Prostate gland (tissue), 2 donors: ENCODE data around the gene PRAMEF11. TPM values are rescaled to one million over a fixed set of nuclear protein-coding genes. Genes with fewer than 3 reads are reported as not detected.
"Not testable (repeated sequence)": the region's sequence is repeated elsewhere in the genome, so short reads cannot be mapped to it uniquely, and the experiment has no call there.

Experiments used
- DNase-seq: peaks from one replicate; pipeline ENCODE4 v3.0.0-alpha.2; 2019; ENCODE audit warnings: low spot score
- H3K27ac ChIP-seq, 2 donors: fragments of 200-600 bp; sonication (generic); 2 replicates each; pipeline ENCODE4 v1.5.1; 2017 to 2019
- H3K27me3 ChIP-seq: fragments of 200-600 bp; sonication (generic); replicated peaks from 2 replicates; pipeline ENCODE4 v1.5.1; 2019; ENCODE audit not compliant: insufficient read depth
- H3K36me3 ChIP-seq, 2 donors: fragments of 200-600 bp; sonication (generic); 1 replicate in 1 of 2; 2 replicates in 1 of 2; pipeline versions ENCODE4 v1.5.1 to v1.8.1; 2017 to 2019
- H3K4me1 ChIP-seq: fragments of 200-600 bp; sonication (generic); replicated peaks from 2 replicates; pipeline ENCODE4 v1.5.1; 2019
- H3K4me3 ChIP-seq, 2 donors: fragments of 200-600 bp; sonication (generic); 2 replicates each; pipeline ENCODE4 v1.5.1; 2017 to 2019
- H3K9me3 ChIP-seq: fragments of 200-600 bp; sonication (generic); 2 replicates; pipeline ENCODE4 v1.5.1; 2017
- POLR2A ChIP-seq: fragments of 450-650 bp; IDR thresholded peaks from one replicate; pipeline ENCODE4 v1.6.1; 2016; ENCODE audit warnings: antibody characterized with exemption, mild to moderate bottlenecking
- POLR2AphosphoS5 ChIP-seq: sonication (generic); formaldehyde crosslinking; IDR thresholded peaks from one replicate; pipeline ENCODE4 v1.6.1; 2017; ENCODE audit warnings: antibody characterized with exemption
- WGBS: methylation state at CpG from one replicate; pipeline ENCODE4 v1.1.5; 2018; 5-methylcytosine and 5-hydroxymethylcytosine counted together
- intact Hi-C: fragments of 100-400 bp; cut with DNase I; formaldehyde crosslinking; loops from one replicate; pipeline ENCODE4 v1.14.2; 2022
- total RNA-seq, 2 donors: library from RNA; depleted of rRNA; stranded (reverse); fragments of >200 nt; gene quantifications; one replicate each; pipeline ENCODE4 v1.1.0, GENCODE V29; 2016
- TF ChIP-seq, protein P1 (sequence below), 4 experiments: fragments of 200-600 bp in 2 of 4; fragments of 450-650 bp in 2 of 4; sonication (generic) in 2 of 4; IDR thresholded peaks; 1 replicate in 3 of 4; 2 replicates in 1 of 4; pipeline ENCODE4 v1.5.1; 2016 to 2019; ENCODE audit warnings: antibody characterized with exemption in 4 of 4, mild to moderate bottlenecking in 2 of 4, moderate library complexity in 2 of 4

The PRAMEF11 gene
- total RNA-seq, 2 donors from 2014 or later = not detected

DNA sequence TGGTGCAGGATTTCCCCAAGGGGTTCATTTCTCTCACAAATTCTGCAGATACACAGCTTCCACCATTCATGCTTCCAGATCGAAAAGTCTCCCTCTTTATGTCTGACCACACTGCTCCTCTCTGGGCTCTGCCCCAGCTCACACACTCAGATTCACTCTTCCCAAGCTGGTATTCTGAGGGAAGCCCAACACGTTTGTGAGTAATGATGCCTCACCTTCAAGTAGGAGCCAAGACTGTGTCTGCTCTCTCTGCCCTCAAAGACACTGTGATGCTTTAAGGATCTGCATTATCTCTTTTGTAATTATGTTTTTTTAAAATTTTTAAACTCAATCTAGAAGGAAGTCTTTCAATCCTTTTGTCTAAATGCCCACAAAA lies 19.8 kb downstream of the PRAMEF11 start:
- no peak for DNase-seq
- no peaks in the 10 kb centered on the region for H3K4me1 ChIP-seq
- no peaks in the 10 kb centered on the region for H3K36me3 ChIP-seq
- WGBS = 50% methylated on average over 2 of the region's 2 CpGs
- no peak for TF ChIP-seq POLR2AphosphoS5
- TF ChIP-seq, protein P1, sequence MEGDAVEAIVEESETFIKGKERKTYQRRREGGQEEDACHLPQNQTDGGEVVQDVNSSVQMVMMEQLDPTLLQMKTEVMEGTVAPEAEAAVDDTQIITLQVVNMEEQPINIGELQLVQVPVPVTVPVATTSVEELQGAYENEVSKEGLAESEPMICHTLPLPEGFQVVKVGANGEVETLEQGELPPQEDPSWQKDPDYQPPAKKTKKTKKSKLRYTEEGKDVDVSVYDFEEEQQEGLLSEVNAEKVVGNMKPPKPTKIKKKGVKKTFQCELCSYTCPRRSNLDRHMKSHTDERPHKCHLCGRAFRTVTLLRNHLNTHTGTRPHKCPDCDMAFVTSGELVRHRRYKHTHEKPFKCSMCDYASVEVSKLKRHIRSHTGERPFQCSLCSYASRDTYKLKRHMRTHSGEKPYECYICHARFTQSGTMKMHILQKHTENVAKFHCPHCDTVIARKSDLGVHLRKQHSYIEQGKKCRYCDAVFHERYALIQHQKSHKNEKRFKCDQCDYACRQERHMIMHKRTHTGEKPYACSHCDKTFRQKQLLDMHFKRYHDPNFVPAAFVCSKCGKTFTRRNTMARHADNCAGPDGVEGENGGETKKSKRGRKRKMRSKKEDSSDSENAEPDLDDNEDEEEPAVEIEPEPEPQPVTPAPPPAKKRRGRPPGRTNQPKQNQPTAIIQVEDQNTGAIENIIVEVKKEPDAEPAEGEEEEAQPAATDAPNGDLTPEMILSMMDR (IDR thresholded peaks at IDR 0.05) = no peak
- TF ChIP-seq POLR2A = no peak
- no peak overlapping the region for H3K4me3 ChIP-seq
- no peaks in the 10 kb centered on the region for H3K27me3 ChIP-seq
- H3K9me3 ChIP-seq = no peaks in the 10 kb centered on the region
- H3K27ac ChIP-seq = no peak overlapping the region
- intact Hi-C loops = no loop called here

DNA sequence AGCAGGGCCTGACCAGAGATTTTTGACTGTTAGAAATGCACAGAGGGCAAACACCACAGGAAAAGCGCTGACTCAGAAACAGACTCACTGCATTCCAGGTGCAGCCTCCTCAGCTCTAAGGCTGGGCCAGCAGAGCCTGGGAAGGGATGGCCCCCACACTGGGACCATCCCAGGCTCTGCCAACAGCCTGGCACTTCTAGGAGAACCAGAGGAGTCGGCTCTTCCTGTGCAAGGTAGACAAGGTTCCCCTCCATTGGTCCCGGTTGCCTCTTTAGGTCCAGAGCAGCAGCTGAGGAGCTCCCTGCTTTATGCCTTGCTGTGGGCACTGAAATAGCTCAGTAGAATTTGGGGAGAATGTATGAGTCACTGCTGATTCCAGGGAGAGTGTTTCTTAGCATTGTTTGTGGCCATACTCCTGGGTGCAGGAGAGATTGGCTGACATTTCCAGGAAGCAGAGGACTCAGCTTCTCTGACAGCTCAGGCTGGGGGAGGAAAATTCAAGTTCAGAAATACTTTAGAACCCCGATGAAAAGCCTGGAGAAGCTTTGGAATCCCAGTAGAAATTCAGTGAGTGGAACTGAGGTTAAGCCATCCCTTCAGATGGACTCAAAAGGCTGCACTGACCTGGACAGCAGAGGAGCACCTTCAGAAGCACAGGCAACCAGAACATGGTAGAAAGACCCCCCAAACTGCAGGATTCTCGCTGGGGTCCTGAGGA lies 20.4 kb downstream of the PRAMEF11 start:
- Histone ChIP-seq H3K4me1 (no peaks in the 10 kb centered on the region), H3K4me3 (no peak overlapping the region), H3K27ac (no peak overlapping the region), H3K36me3 (no peaks in the 10 kb centered on the region), H3K9me3 (no peaks in the 10 kb centered on the region), H3K27me3 (no peaks in the 10 kb centered on the region)
- TF ChIP-seq POLR2AphosphoS5 (no peak), POLR2A (no peak)
- TF ChIP-seq, protein P1 (IDR thresholded peaks at IDR 0.05) = no peak
- DNase-seq = no peak
- 68% methylated on average over 5 of the region's 5 CpGs for WGBS
- intact Hi-C loops = no loop called here

DNA sequence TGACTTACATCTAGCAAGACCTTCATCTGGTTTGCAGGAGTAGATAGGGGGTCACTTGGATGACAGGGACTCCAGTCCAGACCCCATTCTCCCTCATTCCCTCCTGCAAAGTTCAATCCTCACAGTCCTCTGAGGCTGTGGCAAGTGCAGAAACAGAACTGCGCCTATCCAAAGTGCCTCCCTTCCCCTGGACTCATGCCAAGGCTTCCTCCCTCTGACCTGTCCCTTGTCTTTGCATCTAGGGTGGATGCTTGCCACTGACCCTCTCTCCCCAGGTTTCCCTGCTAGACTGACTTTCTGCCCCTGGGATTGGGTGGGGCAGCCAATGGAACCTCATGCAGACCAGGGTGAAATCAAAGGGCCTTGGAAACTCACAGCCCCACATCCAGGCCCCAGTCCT lies 21.3 kb downstream of the PRAMEF11 start:
- Histone ChIP-seq H3K4me3 (no peak overlapping the region), H3K36me3 (no peaks in the 10 kb centered on the region), H3K4me1 (no peaks in the 10 kb centered on the region), H3K27me3 (no peaks in the 10 kb centered on the region), H3K9me3 (no peaks in the 10 kb centered on the region), H3K27ac (no peak overlapping the region)
- no peak for DNase-seq
- WGBS = 85% methylated on average over 1 of the region's 1 CpG
- intact Hi-C loops = no loop called here
- TF ChIP-seq POLR2A (no peak), POLR2AphosphoS5 (no peak)
- TF ChIP-seq, protein P1 (IDR thresholded peaks at IDR 0.05) = no peak

DNA sequence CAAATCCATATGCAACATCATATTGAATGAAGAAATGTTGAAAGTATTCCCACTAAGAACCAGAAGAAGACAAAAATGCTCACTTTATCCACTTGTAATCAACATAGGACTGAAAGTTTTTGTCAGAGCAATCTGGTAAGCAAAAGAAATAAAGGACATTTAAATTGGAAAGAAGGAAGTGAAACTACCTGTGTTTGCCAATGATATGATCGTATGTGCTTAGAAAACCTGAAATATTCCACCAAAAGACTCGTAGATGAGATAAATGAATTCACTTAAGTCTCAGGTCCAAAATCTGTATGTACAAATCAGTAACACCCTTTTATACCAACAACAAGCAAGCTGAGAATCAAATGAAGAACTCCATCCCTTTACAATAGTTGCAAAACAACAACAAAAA lies 31.5 kb downstream of the PRAMEF11 start:
- no peak overlapping the region for H3K27ac ChIP-seq
- no peaks in the 10 kb centered on the region for H3K36me3 ChIP-seq
- no peak for DNase-seq
- H3K27me3 ChIP-seq = no peaks in the 10 kb centered on the region
- TF ChIP-seq, protein P1 (IDR thresholded peaks at IDR 0.05) = no peak
- TF ChIP-seq POLR2A = no peak
- TF ChIP-seq POLR2AphosphoS5 = no peak
- WGBS = 63% methylated on average over 2 of the region's 2 CpGs
- intact Hi-C loops = no loop called here
- H3K4me3 ChIP-seq = no peak overlapping the region
- no peaks in the 10 kb centered on the region for H3K4me1 ChIP-seq
- H3K9me3 ChIP-seq = no peaks in the 10 kb centered on the region

DNA sequence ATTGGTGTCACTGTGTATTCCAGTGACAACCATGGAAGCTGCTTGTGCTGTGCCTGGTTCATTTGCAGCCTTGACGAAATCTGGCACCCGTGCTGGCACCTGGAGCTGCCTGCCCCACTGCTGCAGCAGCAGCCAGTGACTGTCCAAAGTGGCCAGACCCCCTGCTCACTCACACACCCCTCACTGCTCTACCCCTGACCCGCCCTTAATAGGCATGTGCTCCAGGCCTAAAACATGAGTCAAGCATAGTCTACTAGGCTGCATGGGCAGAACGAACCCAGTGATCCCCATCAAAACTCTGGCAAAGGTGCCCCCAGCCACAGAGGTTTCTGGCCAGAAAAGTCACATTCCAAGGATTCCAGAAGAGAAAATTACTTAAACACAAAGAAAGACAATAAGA lies 32.3 kb downstream of the PRAMEF11 start:
- WGBS = 59% methylated on average over 4 of the region's 4 CpGs
- Histone ChIP-seq H3K4me1 (no peaks in the 10 kb centered on the region), H3K36me3 (no peaks in the 10 kb centered on the region), H3K27me3 (no peaks in the 10 kb centered on the region), H3K27ac (no peak overlapping the region), H3K4me3 (no peak overlapping the region), H3K9me3 (no peaks in the 10 kb centered on the region)
- TF ChIP-seq POLR2A = no peak
- TF ChIP-seq, protein P1 (IDR thresholded peaks at IDR 0.05) = no peak
- no peak for TF ChIP-seq POLR2AphosphoS5
- intact Hi-C loops = no loop called here
- DNase-seq = no peak

DNA sequence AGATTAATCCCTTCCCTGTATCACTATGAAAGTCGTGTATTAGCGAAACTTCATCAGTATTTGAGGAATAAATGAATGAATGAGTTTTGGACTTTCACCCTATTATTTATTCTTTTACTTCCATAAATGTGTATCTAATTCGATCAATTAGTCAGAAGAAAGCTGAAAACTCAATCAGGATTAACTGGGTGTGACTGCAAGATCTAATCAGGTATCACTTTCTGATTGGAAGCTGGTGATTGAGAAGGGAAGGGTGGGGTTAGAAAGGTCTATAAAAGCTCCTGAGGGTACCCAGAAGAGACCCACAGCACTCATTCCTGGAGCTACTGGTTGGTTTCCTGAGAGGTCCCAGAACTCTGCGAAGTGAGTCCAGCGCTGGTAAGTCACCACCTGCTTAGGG lies 40.1 kb downstream of the PRAMEF11 start, which contains the start of gene PRAMEF1:
Gene PRAMEF1, plus strand, starts transcription at position 301 of the 400 bp plus-strand sequence. CDS start 1,831 bp downstream, outside the sequence.
- H3K9me3 ChIP-seq, H3K4me1 ChIP-seq, intact Hi-C loops, H3K27me3 ChIP-seq, DNase-seq, H3K36me3 ChIP-seq, H3K4me3 ChIP-seq, H3K27ac ChIP-seq: not testable (repeated sequence)
- 77% methylated on average over 3 of the region's 5 CpGs for WGBS

DNA sequence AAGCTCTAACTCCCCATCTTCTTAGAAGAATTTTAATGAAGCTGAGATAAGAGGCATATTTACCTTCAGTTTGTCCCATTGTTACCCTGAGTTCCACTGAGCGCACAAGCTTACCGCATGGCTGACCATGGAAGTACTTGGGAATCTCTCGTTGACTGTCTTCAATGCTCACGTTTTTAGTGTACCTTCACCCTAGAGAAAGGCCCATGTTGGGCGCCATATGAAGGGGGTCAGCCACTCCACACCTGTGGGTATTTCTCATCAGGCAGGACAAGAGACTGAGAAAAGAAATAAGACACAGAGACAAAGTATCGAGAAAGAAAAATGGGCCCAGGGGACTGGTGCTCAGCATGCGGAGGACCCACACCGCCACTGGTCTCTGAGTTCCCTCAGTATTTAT lies 46.5 kb downstream of the PRAMEF11 start:
- H3K27ac ChIP-seq, intact Hi-C loops, H3K36me3 ChIP-seq, H3K4me3 ChIP-seq, H3K27me3 ChIP-seq, DNase-seq, H3K9me3 ChIP-seq, H3K4me1 ChIP-seq: not testable (repeated sequence)
- WGBS = 82% methylated on average over 8 of the region's 8 CpGs
